HG03521 (cell line): ENCODE data around the gene SLC39A7.
"Not testable (repeated sequence)": the region's sequence is repeated elsewhere in the genome, so short reads cannot be mapped to it uniquely, and the experiment has no call there.

Experiments
- ATAC-seq: cut with Tn5 transposase; IDR thresholded peaks from one replicate; pipeline ENCODE4 v1.9.1; 2021; ENCODE audit warnings: mild to moderate bottlenecking, moderate library complexity; ENCODE audit not compliant: unreplicated experiment

The SLC39A7 gene

DNA sequence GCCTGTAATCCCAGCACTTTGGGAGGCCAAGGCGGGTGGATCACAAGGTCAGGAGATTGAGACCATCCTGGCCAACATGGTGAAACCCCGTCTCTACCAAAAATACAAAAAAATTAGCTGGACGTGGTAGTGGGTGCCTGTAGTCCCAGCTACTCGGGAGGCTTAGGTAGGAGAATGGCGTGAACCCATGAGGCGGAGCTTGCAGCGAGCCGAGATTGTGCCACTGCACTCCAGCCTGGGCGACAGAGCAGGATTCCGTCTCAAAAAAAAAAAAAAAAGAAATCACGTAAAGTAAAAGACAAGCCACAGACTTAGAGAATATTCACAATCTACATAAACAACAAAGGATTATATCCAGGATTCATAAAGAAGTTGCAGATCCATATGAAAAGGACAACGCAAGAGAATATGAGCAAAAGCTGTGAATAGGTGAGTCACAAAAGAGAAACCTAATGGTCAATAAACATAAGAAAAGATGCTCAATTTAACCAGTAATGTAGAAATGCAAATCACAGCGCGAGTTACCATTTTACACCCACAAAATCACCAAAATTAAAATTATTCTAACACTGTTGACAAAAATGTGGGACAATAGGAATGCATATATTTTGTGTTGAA lies 25.9 kb downstream of the SLC39A7 start:
- not testable (repeated sequence) for ATAC-seq

DNA sequence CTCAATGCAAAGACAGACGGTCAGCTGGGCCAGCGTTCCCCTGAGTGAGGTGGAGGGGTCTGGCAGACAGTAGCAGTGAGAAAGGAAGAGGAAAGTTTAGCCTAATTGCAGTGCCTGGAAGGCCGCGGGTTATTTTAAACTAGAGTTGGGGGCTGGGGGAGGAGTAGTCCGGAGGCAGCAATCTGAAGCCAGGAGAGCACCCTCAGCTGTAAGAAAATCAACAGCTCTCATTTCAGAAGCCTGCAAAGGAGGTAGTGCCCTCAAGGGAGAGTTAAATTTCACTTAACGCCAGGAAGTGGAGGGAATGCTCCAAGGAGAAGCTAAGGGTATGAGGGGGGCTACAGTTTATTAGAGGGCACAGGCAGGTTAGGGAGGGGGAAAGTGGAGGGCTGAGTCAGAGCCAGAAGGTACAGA lies 34.6 kb downstream of the SLC39A7 start:
- ATAC-seq, result no peak

DNA sequence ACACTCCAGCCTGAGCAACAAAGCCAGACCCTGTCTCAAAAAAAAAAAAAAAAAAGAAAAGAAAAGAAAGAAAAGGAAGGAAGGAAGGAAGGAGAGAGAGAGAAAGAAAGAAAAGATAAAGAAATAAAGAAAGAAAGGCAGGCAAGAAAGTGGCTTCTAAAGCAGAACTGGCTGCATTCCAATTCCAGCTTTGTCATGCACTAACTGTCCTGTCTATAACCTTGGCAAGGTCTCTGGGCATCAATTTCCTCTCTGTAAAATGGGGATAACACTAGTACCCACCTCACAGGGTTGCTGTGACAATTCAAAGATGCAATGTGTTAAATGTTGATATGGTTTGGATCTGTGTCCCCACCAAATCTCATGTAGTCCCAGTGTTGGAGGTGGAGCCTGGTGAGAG lies 35.7 kb downstream of the SLC39A7 start:
- ATAC-seq, result no peak

DNA sequence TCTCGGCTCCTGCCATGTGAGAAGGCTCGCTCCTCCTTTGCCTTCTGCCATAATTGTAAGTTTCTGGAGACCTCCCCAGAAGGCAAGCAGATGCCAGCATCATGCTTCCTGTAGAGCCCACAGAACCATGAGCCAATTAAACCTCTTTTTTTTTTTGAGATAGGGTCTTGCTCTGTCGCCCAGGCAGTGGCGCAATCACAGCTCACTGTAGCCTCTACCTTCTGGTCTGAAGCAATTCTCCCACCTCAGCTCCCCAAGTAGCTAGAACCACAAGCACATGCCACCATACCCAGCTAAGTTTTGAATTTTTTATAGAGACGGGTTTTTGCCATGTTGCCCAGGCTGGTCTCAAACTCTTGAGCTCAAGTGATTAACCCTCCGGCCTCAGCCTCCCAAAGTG lies 36.2 kb downstream of the SLC39A7 start:
- ATAC-seq, result no peak

DNA sequence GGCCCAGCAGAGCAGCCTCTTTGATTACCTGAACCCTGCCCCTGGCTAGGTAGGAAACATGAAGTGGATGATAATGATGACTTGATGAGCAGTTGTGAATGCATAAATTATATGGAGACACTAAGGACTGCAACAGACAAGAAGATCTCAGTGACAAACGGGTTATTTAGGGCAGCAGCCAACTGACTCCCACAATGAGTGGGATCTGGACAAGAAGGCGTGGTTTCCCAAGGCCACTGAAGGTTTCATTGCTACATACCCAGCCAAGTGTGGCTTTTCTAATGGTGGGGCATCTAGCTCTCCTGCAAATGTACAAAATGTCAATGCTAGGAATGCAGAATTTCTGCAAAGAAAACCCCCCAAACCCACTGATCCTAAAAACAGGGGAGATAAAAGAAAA lies 37.1 kb downstream of the SLC39A7 start:
- ATAC-seq, result no peak

GRCh38 chr6:33241968-33242367 lies 41.3 kb downstream of the SLC39A7 start:
- no peak for ATAC-seq

GRCh38 chr6:33243476-33243875 lies 42.8 kb downstream of the SLC39A7 start:
- ATAC-seq, result no peak

- no peak for ATAC-seq
Measured at GRCh38 chr6:33247977-33248642, 47.4 kb downstream of the SLC39A7 start.

GRCh38 chr6:33248643-33248931 lies 47.9 kb downstream of the SLC39A7 start:
- ATAC-seq, result no peak

DNA sequence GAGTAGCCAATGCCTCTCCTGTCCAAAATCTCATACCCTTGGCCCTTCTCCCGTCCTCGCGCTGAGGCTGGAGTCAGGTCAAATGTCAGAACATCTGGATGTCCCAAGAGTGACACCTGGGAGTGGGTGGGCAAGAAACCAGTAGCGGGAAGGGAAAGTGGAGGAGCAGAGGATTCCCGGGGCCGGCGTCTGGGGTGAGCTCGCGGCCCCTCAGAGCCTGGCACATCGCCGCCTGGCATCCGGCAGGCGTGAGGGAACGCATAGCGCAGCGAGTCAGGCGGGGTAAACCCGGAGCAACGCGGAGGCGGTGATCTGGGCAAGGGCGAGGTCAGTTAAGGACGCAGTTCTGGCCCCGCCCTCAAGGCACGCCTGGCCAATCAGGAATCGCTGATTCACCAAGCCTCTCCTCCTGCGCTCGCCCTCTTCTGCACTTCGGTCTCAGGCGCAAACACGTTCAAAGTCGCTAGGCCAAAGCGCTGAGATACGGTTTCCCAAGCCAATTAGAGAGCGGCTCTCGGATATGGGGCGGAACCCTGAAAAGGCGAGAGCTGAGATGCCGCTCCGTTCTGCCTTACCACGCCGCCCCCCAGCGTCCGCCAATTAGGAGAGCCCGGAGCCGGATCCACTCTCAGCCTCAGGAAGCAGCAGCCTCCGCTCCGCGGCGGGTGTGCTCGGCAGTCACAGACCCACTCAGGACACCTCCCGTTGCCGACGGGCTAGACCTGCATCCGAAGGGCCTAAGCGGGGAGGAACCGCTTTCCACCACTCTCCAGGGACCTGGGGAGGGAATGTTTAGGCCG lies 48.5 kb downstream of the SLC39A7 start:
- peak; percentile 84 for ATAC-seq

DNA sequence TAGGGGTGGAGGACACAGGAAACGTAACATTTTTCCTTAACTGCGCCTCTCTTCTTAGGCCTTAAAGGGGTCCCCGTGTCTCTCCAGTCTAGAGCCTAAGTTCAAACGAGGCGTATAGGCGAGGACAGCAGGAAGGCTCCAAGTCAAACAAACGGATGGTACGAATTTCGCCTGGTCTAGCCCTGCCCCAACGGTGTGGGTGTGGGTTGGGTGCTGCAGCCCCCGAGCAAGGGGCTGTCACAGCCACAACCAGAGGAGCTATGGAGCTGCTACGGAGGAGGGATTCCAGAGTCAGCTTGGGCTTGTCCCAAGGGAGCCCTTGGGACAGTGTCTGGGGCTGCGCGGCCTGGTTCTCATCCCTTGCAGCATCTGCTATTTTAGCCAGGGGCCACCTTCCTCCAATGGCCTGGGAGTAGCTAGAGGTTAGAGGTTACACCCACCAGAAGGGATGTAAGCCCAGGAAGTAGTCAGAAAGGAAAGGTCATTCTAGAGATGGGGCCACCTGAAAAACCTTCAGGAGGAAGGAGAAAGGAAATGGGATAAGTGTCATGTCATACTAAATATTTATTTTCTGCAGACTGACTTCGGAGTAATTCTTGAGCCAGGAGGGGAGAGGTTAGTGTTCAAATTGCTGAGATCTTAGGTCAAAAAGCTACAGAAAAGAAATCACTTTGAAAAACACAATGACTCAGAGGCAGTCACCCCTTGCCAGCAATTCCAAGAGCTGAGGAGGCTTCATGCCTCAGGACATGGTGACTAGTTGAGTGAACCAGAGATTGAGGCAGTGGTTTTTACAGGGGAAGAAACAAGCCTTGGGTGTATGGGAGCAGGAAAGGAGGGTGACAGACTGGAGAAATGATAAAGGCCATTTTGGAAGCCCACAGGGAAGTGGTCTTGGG lies 49.3 kb downstream of the SLC39A7 start:
- no peak for ATAC-seq

GRCh38 chr6:33250731-33251130 lies 50.1 kb downstream of the SLC39A7 start:
- ATAC-seq, result no peak

GRCh38 chr6:33251395-33252012 lies 50.8 kb downstream of the SLC39A7 start:
- no peak for ATAC-seq

- ATAC-seq, result no peak
Measured at GRCh38 chr6:33252759-33253158, 52.1 kb downstream of the SLC39A7 start.
